K562 (cell line): ENCODE results near the gene MARVELD1. TPM values are rescaled to one million over a fixed set of nuclear protein-coding genes. Genes with fewer than 3 reads are reported as not detected.
A peak's percentile ranks its signal among the peaks of the same experiment; 100 is the strongest.

Source experiments
- BRD9 ChIP-seq: fragments of 450-650 bp; IDR thresholded peaks from 2 replicates; pipeline ENCODE4 v1.6.1; 2018; ENCODE audit warnings: low read depth; ENCODE audit not compliant: partially characterized antibody
- CREBBP ChIP-seq: IDR thresholded peaks from one replicate; pipeline ENCODE4 v1.6.1; 2012; ENCODE audit warnings: low read depth, mild to moderate bottlenecking, control low read depth, inconsistent platforms, low read length
- ELF1 ChIP-seq: fragments of 200-800 bp; sonication (Bioruptor generic); IDR thresholded peaks from 2 replicates; pipeline ENCODE4 v1.6.1; 2016; ENCODE audit warnings: missing genetic modification characterization, missing compliant biosample characterization
- MEF2D ChIP-seq: conservative IDR thresholded peaks from 2 replicates; pipeline ENCODE4 v1.6.1; 2016; ENCODE audit warnings: low read depth, missing genetic modification characterization, missing compliant biosample characterization
- NFXL1 ChIP-seq: fragments of 450-650 bp; formaldehyde crosslinking; IDR thresholded peaks from 2 replicates; pipeline ENCODE4 v1.4.0; 2021; ENCODE audit warnings: mild to moderate bottlenecking
- PHF21A ChIP-seq: fragments of 450-650 bp; IDR thresholded peaks from 2 replicates; pipeline ENCODE4 v1.6.1; 2017; ENCODE audit warnings: low read depth, borderline replicate concordance
- RBFOX2 ChIP-seq: fragments of 200-400 bp; formaldehyde crosslinking; IDR thresholded peaks from 2 replicates; pipeline ENCODE4 v1.6.1; 2017; ENCODE audit warnings: low read depth, mild to moderate bottlenecking, low read length, moderate library complexity
- RBM15 ChIP-seq: fragments of 200-400 bp; formaldehyde crosslinking; IDR thresholded peaks from 2 replicates; pipeline ENCODE4 v1.6.1; 2018; ENCODE audit warnings: mild to moderate bottlenecking, low read length, moderate library complexity; ENCODE audit not compliant: insufficient read depth
- SIN3A ChIP-seq, 2 experiments: fragments of 150-350 bp in 1 of 2; IDR thresholded peaks; 2 replicates each; pipeline ENCODE4 v1.6.1; 2011 to 2016; ENCODE audit warnings: borderline replicate concordance in 2 of 2, low read depth in 2 of 2, low read length in 2 of 2, mild to moderate bottlenecking in 2 of 2, moderate library complexity in 2 of 2; ENCODE audit not compliant: control insufficient read depth in 1 of 2
- ZNF174 ChIP-seq: fragments of 250-450 bp; sonication (Bioruptor Pico); IDR thresholded peaks from 2 replicates; pipeline ENCODE4 v1.4.0; 2020; ENCODE audit warnings: mild to moderate bottlenecking
- ZNF24 ChIP-seq: fragments of 450-650 bp; IDR thresholded peaks from 2 replicates; pipeline ENCODE4 v1.6.1; 2016
- ZNF561 ChIP-seq: fragments of 450-650 bp; formaldehyde crosslinking; conservative IDR thresholded peaks from 2 replicates; pipeline ENCODE4 v1.4.0; 2020; ENCODE audit warnings: mild to moderate bottlenecking, moderate library complexity
- ZNF699 ChIP-seq: fragments of 250-450 bp; sonication (Bioruptor Pico); IDR thresholded peaks from 2 replicates; pipeline ENCODE4 v1.8.0; 2021; ENCODE audit warnings: mild to moderate bottlenecking, moderate library complexity; ENCODE audit not compliant: insufficient replicate concordance
- ZZZ3 ChIP-seq: fragments of 450-650 bp; IDR thresholded peaks from 2 replicates; pipeline ENCODE4 v1.6.1; 2016; ENCODE audit warnings: antibody characterized with exemption, mild to moderate bottlenecking, moderate library complexity
- polyA plus RNA-seq, 8 experiments: library from polyadenylated mRNA; depleted of rRNA in 4 of 8; stranded (reverse) in 5 of 8; unstranded in 3 of 8; fragments of >200 nt; fragmentation: Nextera tagmentation in 2 of 8; fragmentation: Illumina TruSeq in 1 of 8; extraction: Ambion mirVana in 2 of 8; extraction: Trizol in 1 of 8; gene quantifications; 2 replicates each; pipeline versions ENCODE4 v1.2.1 to v1.2.3, GENCODE V29; 2011 to 2014; ENCODE audit warnings: inconsistent platforms in 1 of 8, missing spikeins in 1 of 8
- total RNA-seq, 7 experiments: library from RNA; depleted of rRNA in 6 of 7; stranded (reverse); fragments of >200 nt in 6 of 7; fragmentation: Illumina TruSeq in 2 of 7; extraction: Trizol in 2 of 7; gene quantifications; 2 replicates each; pipeline versions ENCODE4 v1.2.1 to v1.2.3, GENCODE V29; 2011 to 2021; ENCODE audit warnings: low replicate concordance in 1 of 7
- TF ChIP-seq, protein P1 (sequence below): sonication (generic); formaldehyde crosslinking; IDR thresholded peaks from 2 replicates; pipeline ENCODE4 v1.8.1; 2023; ENCODE audit warnings: mild to moderate bottlenecking, missing genetic modification reagents
- TF ChIP-seq, protein P2 (sequence below): fragments of 250-450 bp; sonication (Bioruptor Pico); IDR thresholded peaks from 2 replicates; pipeline ENCODE4 v1.8.0; 2021; ENCODE audit warnings: mild to moderate bottlenecking, moderate library complexity
- TF ChIP-seq, protein P3 (sequence below): fragments of 250-450 bp; sonication (Bioruptor Pico); IDR thresholded peaks from 2 replicates; pipeline ENCODE4 v1.4.0; 2020; ENCODE audit warnings: mild to moderate bottlenecking, moderate library complexity, borderline replicate concordance
- TF ChIP-seq, protein P4 (sequence below): fragments of 250-450 bp; sonication (Bioruptor Pico); IDR thresholded peaks from 2 replicates; pipeline ENCODE4 v1.5.0; 2021
- TF ChIP-seq, protein P5 (sequence below): fragments of 450-650 bp; IDR thresholded peaks from 2 replicates; pipeline ENCODE4 v1.6.1; 2017; ENCODE audit warnings: antibody characterized with exemption

The MARVELD1 gene
- total and polyA plus RNA-seq, 9 of the 15 experiments (the other 6 are each of a cell fraction or from before 2014, with no cell fraction given): 2.7 to 12.5 (median 5.3) TPM

DNA sequence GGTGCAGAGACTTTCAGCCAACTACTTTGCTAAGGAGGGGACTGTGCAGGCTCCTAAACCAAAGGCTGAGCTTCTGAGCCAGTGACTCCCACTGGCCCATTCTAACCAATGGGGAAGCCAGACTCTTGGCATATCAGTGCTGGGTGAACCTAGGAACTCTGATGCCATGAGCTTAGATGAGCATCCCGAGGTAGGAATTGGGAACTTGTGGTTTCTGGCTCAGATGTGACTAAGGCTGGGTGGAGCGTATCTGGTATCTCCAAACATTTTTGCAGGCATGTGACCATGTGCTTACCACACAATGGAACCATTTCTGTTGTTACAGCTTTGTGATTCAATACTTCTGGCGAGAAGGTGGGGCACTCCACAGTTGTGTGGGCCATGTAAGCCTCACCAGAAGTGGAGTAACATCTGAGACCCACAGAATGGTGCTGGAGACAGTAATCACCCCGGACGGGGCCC, 23.9 kb upstream of the MARVELD1 start (continued):
- TF ChIP-seq, protein P1, sequence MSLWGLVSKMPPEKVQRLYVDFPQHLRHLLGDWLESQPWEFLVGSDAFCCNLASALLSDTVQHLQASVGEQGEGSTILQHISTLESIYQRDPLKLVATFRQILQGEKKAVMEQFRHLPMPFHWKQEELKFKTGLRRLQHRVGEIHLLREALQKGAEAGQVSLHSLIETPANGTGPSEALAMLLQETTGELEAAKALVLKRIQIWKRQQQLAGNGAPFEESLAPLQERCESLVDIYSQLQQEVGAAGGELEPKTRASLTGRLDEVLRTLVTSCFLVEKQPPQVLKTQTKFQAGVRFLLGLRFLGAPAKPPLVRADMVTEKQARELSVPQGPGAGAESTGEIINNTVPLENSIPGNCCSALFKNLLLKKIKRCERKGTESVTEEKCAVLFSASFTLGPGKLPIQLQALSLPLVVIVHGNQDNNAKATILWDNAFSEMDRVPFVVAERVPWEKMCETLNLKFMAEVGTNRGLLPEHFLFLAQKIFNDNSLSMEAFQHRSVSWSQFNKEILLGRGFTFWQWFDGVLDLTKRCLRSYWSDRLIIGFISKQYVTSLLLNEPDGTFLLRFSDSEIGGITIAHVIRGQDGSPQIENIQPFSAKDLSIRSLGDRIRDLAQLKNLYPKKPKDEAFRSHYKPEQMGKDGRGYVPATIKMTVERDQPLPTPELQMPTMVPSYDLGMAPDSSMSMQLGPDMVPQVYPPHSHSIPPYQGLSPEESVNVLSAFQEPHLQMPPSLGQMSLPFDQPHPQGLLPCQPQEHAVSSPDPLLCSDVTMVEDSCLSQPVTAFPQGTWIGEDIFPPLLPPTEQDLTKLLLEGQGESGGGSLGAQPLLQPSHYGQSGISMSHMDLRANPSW (CRISPR knock-in tag): no peak
- TF ChIP-seq, protein P2, sequence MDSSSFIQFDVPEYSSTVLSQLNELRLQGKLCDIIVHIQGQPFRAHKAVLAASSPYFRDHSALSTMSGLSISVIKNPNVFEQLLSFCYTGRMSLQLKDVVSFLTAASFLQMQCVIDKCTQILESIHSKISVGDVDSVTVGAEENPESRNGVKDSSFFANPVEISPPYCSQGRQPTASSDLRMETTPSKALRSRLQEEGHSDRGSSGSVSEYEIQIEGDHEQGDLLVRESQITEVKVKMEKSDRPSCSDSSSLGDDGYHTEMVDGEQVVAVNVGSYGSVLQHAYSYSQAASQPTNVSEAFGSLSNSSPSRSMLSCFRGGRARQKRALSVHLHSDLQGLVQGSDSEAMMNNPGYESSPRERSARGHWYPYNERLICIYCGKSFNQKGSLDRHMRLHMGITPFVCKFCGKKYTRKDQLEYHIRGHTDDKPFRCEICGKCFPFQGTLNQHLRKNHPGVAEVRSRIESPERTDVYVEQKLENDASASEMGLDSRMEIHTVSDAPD (CRISPR knock-in tag): no peak
- TF ChIP-seq MEF2D (0 out of 2 replicates have a peak, but pooled peaks have one; percentile 17), ZNF699 (CRISPR knock-in tag) (no peak), RBFOX2 (no peak), PHF21A (no peak), ZNF24 (no peak), CREBBP (no peak), RBM15 (no peak), ZZZ3 (no peak), ZNF174 (CRISPR knock-in tag) (no peak), ELF1 (tag) (no peak), BRD9 (no peak), ZNF561 (CRISPR knock-in tag) (0 out of 2 replicates have a peak, but pooled peaks have one; percentile 3), NFXL1 (CRISPR knock-in tag) (no peak), SIN3A (IDR thresholded peaks at IDR 0.05; ENCODE audit: borderline replicate concordance in 2 of 2, control insufficient read depth in 1 of 2, low read depth in 2 of 2, low read length in 2 of 2) (no peak)
- TF ChIP-seq, protein P3, sequence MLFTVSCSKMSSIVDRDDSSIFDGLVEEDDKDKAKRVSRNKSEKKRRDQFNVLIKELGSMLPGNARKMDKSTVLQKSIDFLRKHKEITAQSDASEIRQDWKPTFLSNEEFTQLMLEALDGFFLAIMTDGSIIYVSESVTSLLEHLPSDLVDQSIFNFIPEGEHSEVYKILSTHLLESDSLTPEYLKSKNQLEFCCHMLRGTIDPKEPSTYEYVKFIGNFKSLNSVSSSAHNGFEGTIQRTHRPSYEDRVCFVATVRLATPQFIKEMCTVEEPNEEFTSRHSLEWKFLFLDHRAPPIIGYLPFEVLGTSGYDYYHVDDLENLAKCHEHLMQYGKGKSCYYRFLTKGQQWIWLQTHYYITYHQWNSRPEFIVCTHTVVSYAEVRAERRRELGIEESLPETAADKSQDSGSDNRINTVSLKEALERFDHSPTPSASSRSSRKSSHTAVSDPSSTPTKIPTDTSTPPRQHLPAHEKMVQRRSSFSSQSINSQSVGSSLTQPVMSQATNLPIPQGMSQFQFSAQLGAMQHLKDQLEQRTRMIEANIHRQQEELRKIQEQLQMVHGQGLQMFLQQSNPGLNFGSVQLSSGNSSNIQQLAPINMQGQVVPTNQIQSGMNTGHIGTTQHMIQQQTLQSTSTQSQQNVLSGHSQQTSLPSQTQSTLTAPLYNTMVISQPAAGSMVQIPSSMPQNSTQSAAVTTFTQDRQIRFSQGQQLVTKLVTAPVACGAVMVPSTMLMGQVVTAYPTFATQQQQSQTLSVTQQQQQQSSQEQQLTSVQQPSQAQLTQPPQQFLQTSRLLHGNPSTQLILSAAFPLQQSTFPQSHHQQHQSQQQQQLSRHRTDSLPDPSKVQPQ (CRISPR knock-in tag): peak; percentile 57; the same call in 1 of the 2 replicates
- TF ChIP-seq, protein P4, sequence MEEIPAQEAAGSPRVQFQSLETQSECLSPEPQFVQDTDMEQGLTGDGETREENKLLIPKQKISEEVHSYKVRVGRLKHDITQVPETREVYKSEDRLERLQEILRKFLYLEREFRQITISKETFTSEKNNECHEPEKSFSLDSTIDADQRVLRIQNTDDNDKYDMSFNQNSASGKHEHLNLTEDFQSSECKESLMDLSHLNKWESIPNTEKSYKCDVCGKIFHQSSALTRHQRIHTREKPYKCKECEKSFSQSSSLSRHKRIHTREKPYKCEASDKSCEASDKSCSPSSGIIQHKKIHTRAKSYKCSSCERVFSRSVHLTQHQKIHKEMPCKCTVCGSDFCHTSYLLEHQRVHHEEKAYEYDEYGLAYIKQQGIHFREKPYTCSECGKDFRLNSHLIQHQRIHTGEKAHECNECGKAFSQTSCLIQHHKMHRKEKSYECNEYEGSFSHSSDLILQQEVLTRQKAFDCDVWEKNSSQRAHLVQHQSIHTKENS: no peak
- TF ChIP-seq, protein P5, sequence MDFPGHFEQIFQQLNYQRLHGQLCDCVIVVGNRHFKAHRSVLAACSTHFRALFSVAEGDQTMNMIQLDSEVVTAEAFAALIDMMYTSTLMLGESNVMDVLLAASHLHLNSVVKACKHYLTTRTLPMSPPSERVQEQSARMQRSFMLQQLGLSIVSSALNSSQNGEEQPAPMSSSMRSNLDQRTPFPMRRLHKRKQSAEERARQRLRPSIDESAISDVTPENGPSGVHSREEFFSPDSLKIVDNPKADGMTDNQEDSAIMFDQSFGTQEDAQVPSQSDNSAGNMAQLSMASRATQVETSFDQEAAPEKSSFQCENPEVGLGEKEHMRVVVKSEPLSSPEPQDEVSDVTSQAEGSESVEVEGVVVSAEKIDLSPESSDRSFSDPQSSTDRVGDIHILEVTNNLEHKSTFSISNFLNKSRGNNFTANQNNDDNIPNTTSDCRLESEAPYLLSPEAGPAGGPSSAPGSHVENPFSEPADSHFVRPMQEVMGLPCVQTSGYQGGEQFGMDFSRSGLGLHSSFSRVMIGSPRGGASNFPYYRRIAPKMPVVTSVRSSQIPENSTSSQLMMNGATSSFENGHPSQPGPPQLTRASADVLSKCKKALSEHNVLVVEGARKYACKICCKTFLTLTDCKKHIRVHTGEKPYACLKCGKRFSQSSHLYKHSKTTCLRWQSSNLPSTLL: no peak
